G401 (cell line): ENCODE measurements around the gene MGST2. TPM values are rescaled to one million over a fixed set of nuclear protein-coding genes. Genes with fewer than 3 reads are reported as not detected.
A peak's percentile ranks its signal among the peaks of the same experiment; 100 is the strongest.
"Not testable (repeated sequence)": the region's sequence is repeated elsewhere in the genome, so short reads cannot be mapped to it uniquely, and the experiment has no call there.

ENCODE experiments used
- DNase-seq: peaks from one replicate; pipeline ENCODE4 v3.0.0-alpha.2; 2015; ENCODE audit warnings: low spot score
- in situ Hi-C: cut with HindIII; loops from 2 replicates; pipeline ENCODE4 v1.10.0; 2016; ENCODE audit warnings: low sequenced_read_pairs, mixed read lengths
- total RNA-seq: library from RNA; depleted of rRNA; stranded (reverse); fragments of >200 nt; shearing (Covaris generic); gene quantifications from 2 replicates; pipeline ENCODE4 v1.2.3, GENCODE V29; 2014; rRNA removed

Gene MGST2
- total RNA-seq = not detected in 2 replicates

DNA sequence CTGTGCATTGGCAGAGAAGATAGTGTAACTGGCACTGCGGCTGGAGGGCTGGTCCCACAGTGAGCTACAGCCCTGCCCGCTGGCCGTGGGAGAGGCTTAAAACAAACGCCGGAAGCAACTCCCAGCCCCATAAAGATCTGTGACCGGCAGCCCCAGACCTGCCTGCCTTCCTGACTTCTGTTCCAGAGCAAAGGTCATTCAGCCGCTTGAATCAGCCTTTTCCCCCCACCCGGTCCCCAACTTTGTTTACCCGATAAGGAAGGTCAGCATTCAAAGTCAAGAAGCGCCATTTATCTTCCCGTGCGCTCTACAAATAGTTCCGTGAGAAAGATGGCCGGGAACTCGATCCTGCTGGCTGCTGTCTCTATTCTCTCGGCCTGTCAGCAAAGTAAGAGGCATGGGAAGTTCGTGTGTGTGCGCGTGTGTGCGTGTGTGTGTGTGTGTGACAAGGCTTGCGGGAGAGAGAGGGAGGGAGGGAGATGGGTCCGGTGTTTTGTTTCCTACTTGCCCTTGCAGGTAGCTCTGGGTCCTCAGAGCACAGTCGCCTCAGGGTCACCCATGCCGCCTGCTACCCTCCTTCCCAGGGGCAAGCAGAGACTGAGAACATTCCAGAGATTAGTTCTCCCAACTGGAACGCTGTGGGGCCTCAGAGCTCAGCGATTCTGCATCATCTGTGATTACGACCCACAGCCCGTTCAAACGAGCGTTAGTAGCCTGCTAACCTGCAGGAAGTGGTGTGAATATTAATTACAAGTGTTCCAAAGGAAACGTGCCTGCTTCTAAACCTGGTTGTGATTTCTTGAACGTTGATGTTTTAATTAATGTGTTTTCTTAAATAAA is at the start of gene MGST2:
TSS of gene MGST2 (plus strand) at position 130 of the 840 bp plus-strand sequence. CDS start at position 331, 201 bp downstream.
- DNase-seq = peak; percentile 77
- in situ Hi-C loops = no loop called here

DNA sequence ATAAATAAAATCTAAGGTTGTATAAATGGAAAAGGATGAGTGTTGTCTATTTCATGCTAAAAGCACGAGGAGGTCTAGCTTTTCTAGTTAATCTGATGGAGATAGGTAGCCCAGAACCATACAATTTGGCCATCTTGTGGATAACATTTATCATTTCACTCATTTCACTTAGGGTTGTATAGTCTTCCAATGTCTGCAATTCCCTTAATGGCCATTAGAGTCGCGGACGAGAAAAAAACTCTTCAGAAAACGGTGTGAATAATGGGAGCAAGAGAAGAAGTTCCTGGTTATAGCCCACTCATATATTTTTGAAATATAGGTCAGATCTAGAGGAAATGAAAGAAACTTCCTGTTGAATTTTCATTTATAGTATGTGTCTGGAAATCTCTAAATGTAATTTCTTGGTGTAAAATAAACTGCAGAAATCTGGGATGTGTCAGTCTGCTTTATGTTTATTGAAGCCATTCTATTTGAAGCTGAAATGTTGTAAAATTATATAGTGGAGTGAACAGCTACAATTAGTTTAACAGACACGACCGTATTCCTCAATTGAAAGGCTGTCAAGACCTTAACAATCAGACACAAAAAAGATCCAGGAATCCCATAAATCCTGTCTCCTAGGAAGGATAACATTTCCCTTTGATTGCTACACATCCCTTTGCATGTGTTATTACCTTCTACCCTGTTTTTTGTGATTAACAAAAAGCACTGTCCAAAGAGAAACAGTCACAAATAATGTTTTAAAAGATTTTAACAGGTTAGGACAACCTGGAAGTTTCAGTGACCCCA is 47.7 kb upstream of the MGST2 start:
- in situ Hi-C loops = no loop called here
- DNase-seq = no peak

DNA sequence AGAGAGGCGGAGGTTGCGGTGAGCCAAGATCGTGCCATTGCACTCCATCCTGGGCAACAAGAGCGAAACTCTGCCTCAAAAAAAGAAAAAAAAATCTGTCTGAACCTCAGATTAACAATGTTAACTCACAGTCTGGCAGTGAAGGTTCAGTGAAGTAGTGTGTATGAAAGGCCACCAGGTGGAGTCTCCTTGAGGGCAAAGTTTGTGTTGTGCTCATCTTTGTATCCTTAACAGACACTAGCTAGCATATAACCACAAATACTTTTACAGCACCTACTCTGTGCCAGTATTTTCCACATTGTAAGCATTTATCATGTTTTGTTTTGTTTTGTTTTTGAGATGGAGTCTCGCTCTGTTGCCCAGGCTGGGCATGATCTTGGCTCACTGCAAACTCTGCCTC is 46.0 kb upstream of the MGST2 start:
- in situ Hi-C loops = no loop called here

DNA sequence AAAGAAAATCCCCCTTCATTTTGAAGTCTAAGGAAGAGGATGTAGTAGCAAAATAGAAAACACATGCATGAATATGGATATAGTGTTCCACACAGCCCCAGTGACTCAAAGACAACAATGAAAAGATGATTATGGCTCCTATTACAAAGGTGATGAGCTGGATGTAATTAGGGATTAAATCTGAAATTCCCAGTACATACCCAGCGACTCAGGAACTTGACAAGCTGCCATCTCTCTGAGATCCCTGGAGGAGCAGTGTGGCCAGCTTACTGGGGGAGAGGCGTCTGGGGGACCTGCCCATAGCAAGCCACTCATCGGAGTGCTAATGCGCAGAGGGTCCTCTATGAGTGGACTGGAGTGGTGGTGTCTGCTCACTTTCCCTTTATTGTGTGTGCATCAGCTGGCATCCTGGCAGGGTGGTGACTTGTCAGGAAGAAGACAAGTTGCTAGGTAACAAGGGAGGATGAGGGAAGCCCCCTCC is 42.7 kb upstream of the MGST2 start:
- in situ Hi-C loops = no loop called here
- no peak for DNase-seq

More for the DNA sequence above, 46.0 kb upstream of the MGST2 start:
- DNase-seq = no peak

DNA sequence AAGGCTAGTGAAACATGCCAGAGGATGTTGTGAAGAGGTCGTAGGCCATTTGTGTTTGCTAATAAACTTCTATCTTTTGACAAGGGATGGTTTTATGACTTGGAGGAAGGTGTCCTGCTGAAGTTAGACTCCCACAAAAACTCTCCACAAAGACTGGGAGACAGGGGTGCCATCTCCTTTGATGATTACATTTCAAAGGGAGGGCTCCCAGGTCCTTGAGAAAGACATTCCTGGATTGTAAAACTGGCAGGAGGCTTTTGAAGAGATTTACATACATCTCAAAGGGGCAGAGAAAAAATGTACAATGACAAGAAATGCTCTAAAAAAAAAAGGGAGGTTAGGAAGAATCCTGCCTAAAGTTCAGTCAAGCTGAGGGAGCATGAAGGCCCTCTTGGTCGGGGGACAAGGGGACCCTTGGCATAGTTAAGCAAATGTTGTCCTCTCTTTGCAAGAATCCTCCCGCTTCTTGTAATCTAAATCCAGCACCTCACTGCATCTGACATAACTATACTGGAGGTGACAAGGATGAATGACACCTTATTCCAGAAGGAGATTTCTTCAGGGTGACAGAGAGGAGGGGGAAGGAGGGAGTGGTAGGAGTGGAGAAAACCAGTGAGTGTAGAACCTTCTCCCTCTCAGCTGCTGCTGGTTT is 41.1 kb upstream of the MGST2 start:
- DNase-seq = no peak
- in situ Hi-C loops = loop anchor here (5.0 kb wide), 1 partner anchor 53 kb away; no protein-coding TSS in a partner anchor

DNA sequence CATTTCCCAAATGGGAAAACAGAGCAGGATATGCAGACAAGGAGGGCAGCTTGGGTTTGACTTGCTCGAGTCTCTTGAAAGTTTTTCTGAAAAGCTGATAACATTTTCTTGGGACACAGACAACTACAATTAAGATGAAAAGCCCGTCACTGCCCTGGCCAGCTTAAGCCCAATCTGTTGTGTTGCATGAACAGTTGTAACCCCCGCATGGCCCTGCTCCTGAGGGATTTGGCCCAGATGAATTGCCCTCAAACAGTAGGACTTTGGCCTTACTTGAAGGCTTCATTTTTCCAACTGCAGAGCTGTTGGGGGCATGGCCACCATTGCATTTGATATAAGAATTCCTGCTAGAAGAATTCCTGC is 40.5 kb upstream of the MGST2 start:
- in situ Hi-C loops = loop anchor here (5.0 kb wide), 1 partner anchor 52 kb away; no protein-coding TSS in a partner anchor
- DNase-seq = no peak

DNA sequence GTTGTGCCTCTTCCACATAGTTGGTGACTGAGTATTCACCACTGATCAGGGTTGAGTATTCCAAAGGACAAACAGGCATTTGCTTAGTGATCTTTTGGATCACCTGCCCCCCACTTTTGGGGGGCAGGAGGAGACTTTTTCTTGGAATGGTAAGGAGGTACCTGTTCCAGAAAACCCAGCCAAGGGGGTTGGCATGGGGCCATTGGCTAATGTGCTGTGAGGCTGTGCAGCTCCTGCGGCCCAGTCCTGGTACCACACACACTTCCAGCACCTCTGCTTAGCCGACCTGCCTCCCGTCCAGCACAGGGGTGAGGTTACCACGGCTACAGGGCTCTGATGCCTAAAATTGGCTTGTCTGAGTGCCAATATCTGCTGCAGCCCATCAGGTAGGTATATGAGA is 40.1 kb upstream of the MGST2 start:
- in situ Hi-C loops = loop anchor here (5.0 kb wide), 1 partner anchor 52 kb away; no protein-coding TSS in a partner anchor
- DNase-seq = peak; percentile 56

DNA sequence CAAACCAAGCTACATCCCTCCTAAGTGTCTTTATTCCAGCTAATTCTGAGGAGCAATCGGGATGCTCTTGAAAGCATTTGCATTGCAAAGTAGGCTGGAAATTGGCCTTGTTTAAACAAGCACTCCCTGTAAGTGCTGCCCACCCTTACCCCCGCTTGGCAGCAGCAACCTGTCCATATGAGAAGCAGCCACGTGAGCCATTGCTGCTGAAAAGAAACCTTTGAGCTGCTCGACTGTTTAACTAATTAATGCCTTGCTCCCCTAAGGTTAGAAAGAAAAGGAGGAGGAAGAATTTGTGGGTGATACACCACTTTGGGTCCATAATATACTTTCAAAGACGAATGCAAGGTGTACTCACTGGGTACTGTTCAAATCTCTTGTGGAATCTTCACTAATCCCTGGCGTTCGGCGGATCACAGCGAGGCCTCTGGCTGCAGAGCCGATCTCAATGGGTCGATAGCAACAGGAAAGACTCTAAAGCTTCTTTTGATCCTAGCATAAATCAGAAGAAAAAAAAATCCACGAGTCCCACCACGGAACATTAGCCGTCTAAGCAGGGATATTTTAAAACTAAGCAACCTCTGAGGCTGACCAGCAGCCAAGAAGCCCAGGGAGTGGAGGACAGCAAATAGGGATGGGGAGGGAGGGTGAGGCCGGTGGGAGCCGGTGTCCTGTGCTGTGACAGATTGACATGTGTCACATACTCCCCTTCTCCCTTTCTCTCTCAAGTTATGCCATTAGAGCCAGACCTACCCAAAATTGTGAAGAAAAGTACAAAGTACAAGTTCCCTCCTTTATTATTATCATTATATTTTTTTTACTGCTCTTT is 37.2 kb upstream of the MGST2 start:
- DNase-seq = peak; percentile 12

DNA sequence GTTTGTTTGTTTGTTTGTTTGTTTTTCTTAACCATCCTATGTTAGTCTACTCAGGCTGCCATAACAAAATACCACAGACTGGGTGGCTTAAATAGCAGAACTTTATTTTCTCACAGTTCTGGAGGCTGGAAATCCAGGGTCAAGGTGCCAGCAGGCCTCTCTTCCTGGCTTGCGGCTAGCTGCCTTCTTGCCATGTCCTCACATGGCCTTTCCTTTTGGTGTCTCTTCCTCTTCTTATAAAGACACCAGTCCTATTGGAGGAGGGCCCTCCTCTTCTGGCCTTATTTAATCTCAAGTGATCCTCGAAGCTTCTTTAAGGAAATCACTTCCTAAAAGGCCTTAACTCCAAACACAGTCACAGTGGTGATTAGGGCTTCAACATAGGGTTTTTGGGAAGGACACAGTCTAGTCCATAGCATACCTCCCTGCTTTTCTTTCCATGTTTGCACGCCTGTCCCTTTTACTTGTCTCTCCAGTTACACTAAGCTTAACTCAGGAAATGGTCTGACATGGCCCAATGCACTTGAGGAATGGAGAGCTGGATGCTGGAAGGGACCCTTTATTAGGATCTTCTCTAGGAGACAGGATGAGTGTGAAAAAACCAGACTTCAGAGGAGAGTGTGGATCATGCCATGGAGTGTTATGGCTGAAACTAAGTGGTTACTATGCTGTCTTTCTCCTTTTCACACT is 36.0 kb upstream of the MGST2 start:
- DNase-seq = no peak
- in situ Hi-C loops = loop anchor here (5.0 kb wide), 1 partner anchor 48 kb away; no protein-coding TSS in a partner anchor

More for the DNA sequence above, 37.2 kb upstream of the MGST2 start:
- in situ Hi-C loops = loop anchor here (5.0 kb wide), 1 partner anchor 49 kb away; no protein-coding TSS in a partner anchor

DNA sequence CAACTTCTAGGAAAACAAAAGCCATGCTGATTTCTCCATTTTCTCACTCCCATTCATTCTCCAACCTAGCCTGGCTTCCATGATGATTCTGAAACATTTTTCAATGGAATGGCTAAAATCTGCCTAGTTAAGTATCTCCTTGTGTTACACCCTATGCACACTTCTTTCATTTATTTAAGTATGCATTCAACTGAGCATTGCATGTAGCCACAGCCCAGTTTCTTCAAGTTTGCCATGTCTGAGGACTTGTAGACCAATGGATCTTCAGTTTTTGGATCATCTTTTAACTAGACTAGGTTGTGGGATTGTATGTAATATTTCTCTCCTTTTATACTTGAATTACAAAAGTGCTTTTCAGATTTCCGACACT is 35.5 kb upstream of the MGST2 start:
- in situ Hi-C loops = no loop called here
- DNase-seq = no peak

DNA sequence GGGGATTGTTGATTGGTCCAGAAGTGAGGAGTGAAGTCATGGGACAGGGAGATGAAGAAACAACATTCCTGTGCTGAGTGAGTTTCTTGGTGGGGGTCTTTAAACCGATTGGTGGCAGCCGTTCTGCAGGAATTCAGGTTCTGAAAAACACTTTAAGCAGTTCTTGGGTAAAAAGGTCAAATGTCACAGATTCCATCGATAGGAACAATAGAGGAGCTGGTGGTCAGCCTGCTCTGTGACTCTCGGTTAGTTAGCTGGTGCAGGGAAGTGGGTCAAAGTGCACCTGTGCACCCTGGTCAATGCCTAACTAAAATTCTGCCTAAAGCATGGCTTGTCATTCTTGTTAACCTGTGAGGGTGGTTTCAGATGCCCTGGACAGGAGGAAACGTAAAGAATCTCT is 34.6 kb upstream of the MGST2 start:
- no peak for DNase-seq
- in situ Hi-C loops = no loop called here

DNA sequence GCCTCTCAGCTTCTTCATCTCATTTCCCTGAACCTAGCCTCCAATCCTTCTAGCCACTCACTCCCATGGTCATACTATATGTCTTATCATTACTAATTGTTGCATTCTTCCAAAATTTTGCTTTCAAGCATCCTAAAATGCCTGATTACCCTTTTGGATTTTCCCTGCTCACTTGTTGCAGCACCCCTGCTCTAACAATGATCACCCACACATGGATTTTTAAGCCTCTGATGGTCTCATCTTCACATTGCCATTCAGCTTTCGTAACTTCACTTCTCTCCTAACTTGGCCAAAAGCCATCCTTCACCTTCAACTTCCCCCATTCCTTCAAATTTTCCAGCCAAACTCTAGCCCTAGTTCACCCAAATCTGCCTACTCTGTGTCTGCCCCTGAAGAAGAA is 33.8 kb upstream of the MGST2 start:
- in situ Hi-C loops = no loop called here

DNA sequence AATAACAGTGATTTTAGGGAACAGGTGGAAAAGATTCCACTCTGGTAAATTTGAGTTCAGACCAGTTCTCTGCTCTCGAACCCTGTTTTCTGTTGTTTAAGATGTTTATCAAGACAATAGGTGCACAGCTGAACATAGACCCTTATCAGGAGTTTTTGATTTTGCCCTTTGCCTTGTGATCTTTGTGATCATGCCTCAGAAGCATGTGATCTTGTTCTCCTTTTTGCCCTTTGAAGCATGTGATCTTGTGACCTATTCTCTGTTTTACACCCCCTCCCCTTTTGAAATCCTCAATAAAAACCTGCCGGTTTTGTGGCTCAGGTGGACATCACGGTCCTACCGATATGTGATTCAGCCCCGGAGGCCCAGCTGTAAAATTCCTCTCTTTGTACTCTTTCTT is 32.9 kb upstream of the MGST2 start:
- DNase-seq, in situ Hi-C loops: not testable (repeated sequence)

More for the DNA sequence above, 33.8 kb upstream of the MGST2 start:
- DNase-seq = no peak

DNA sequence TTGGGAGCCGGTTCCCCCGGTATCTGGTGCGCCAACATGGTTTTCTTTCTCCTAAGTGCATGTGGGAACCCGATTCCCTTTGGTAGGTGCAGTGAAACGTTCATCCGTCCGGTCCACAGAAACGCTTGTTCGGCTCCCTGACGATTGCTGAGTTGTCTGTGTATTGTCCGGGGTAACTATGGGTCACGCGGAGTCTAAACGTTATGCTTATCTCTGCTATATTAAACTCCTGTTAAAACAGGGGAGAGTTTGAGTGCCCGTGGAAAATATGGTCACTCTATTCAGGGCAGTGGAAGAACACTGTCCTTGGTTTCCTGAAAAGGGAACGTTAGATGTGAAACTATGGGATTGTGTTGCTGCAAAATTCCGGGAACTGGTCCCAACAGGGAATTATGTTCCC is 32.4 kb upstream of the MGST2 start:
- in situ Hi-C loops = no loop called here
- no peak for DNase-seq

DNA sequence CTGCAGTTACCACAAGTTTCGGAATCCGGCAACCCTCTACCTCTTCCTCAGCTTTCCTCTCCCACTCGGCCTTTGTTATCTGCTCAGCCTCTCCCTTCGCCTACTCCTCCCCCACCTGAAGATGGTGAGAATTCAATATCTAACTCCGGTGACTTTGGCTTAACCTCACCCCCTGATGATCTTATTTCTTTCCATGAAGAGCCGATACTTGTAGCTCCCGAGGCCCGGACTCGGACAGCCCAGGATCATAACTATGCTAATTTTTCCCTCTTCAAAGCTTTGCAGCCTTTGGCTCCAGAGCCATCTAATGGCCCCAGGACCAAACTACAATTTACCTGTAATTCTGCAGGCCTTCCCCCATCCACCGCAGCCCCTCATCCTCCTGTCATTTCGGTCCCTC is 32.0 kb upstream of the MGST2 start:
- in situ Hi-C loops = no loop called here
- peak; percentile 73 for DNase-seq

DNA sequence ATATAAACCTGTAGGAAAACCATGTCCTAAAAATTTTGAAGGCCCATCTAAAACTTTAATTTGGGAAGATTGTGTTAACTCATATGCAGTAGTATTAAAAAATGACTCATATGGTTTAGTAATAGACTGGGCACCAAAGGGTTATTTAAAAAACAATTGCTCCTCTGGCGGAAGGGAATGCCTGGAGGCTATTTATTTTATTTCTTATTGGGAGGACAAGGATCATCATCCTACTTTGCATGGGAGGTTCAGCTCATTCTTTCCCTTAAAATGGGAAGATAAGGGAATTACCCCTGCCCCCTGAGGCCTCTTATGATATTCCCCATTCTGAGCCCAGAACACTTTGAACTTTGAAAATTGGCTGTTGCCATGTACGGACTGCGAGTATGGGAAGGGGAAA is 29.7 kb upstream of the MGST2 start:
- DNase-seq = no peak
- in situ Hi-C loops = no loop called here

DNA sequence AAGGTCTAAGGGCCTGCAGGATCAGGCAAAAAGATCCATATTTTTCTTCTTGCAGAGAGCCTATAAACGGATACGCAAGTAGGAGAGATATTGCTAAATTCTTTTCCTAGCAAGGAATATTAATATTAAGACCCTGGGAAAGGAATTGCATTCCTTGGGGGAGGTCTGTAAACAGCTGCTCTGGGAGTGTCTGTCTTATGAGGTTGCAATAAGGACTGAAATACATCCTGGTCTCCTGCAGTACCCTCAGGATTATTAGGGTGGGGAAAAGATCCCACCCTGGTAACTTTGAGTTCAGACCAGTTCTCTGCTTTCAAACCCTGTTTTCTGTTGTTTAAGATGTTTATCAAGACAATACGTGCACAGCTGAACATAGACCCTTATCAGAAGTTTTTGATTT is 27.3 kb upstream of the MGST2 start:
- in situ Hi-C loops = not testable (repeated sequence)

DNA sequence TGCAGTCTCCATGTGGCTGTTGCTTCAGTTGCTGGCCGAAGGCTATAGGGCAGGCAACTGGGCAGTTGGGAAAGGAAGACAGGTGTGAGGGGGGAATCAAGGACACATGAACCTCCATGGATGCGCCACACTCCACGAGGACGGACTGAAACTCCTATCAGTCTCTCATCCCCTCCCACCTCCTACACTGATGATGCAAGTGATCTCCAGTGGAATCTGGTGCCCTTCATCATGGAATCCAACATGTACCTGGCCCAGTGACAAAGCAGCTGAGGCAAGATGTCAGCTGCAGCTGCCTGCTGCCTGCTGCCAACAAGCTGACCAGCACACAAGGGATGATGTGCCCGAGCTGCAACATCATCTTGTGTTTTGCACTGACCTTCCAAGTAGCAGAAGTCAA is 26.0 kb upstream of the MGST2 start:
- DNase-seq = no peak

More for the DNA sequence above, 27.3 kb upstream of the MGST2 start:
- not testable (repeated sequence) for DNase-seq

More for the DNA sequence above, 26.0 kb upstream of the MGST2 start:
- in situ Hi-C loops = no loop called here
